Upper lobe of left lung (tissue), 6 donors: ENCODE data around the gene ELL3. TPM values are rescaled to one million over a fixed set of nuclear protein-coding genes. Genes with fewer than 3 reads are reported as not detected.
"Not testable (repeated sequence)": the region's sequence is repeated elsewhere in the genome, so short reads cannot be mapped to it uniquely, and the experiment has no call there.

ENCODE experiments used
- ATAC-seq, 2 donors: fragments of 200-7000 bp; cut with Tn5 transposase; one replicate each; pipeline ENCODE4 v1.9.1; 2022; ENCODE audit warnings: mild to moderate bottlenecking in 2 of 2, moderate library complexity in 2 of 2; ENCODE audit not compliant: low FRiP score in 2 of 2
- DNase-seq, 2 donors: peaks; one replicate each; pipeline ENCODE4 v3.0.0-alpha.2; 2019 to 2020
- H3K27ac ChIP-seq, 4 donors: fragments of 200-600 bp; sonication (generic); one replicate each; pipeline ENCODE4 v1.5.1; 2016 to 2019
- H3K27me3 ChIP-seq, 4 donors: fragments of 200-600 bp; sonication (generic); one replicate each; pipeline ENCODE4 v1.5.1; 2017 to 2019
- H3K36me3 ChIP-seq, 4 donors: fragments of 200-600 bp; sonication (generic); one replicate each; pipeline ENCODE4 v1.5.1; 2016 to 2019
- H3K4me1 ChIP-seq, 4 donors: fragments of 200-600 bp; sonication (generic); one replicate each; pipeline ENCODE4 v1.5.1; 2018 to 2019
- H3K4me3 ChIP-seq, 4 donors: fragments of 200-600 bp; sonication (generic); one replicate each; pipeline ENCODE4 v1.5.1; 2017 to 2019; ENCODE audit warnings: mild to moderate bottlenecking in 2 of 4, moderate library complexity in 1 of 4
- H3K9me3 ChIP-seq, 4 donors: fragments of 200-600 bp; sonication (generic); one replicate each; pipeline ENCODE4 v1.5.1; 2018 to 2019
- EP300 ChIP-seq, 4 donors: sonication (generic); formaldehyde crosslinking; IDR thresholded peaks; one replicate each; pipeline ENCODE4 v1.5.1; 2017; ENCODE audit warnings: antibody characterized with exemption in 4 of 4, control low read depth in 2 of 4
- POLR2A ChIP-seq, 4 donors: fragments of 450-650 bp; IDR thresholded peaks; one replicate each; pipeline ENCODE4 v1.5.1; 2016 to 2017; ENCODE audit warnings: antibody characterized with exemption in 4 of 4, mild to moderate bottlenecking in 2 of 4
- POLR2AphosphoS5 ChIP-seq, 2 donors: sonication (generic); formaldehyde crosslinking; IDR thresholded peaks; one replicate each; pipeline ENCODE4 v1.5.1; 2017; ENCODE audit warnings: antibody characterized with exemption in 2 of 2
- WGBS, 2 donors: methylation state at CpG; one replicate each; pipeline ENCODE4 v1.1.5; 2017 to 2018; 5-methylcytosine and 5-hydroxymethylcytosine counted together
- total RNA-seq, 6 donors: library from RNA; depleted of rRNA in 4 of 6; stranded (reverse); fragments of >200 nt in 4 of 6; gene quantifications; one replicate each; pipeline versions ENCODE4 v1.1.0 to v1.2.1, GENCODE V29; 2016 to 2021
- TF ChIP-seq, protein P1 (sequence below), 6 experiments: fragments of 450-650 bp in 4 of 6; fragments of 200-600 bp in 2 of 6; sonication (generic) in 2 of 6; IDR thresholded peaks; one replicate each; pipeline ENCODE4 v1.5.1; 2016 to 2019; ENCODE audit warnings: antibody characterized with exemption in 6 of 6
- donor health status: DM: no; HTN: no; CAD: no; lungs with moderate emphysema.
- donor health status: DM: no; HTN: yes; CAD: no; lungs with severe emphysema.

Gene ELL3
- total RNA-seq, 6 donors from 2014 or later, result 1.7 to 8.4 (median 4.3) TPM

DNA sequence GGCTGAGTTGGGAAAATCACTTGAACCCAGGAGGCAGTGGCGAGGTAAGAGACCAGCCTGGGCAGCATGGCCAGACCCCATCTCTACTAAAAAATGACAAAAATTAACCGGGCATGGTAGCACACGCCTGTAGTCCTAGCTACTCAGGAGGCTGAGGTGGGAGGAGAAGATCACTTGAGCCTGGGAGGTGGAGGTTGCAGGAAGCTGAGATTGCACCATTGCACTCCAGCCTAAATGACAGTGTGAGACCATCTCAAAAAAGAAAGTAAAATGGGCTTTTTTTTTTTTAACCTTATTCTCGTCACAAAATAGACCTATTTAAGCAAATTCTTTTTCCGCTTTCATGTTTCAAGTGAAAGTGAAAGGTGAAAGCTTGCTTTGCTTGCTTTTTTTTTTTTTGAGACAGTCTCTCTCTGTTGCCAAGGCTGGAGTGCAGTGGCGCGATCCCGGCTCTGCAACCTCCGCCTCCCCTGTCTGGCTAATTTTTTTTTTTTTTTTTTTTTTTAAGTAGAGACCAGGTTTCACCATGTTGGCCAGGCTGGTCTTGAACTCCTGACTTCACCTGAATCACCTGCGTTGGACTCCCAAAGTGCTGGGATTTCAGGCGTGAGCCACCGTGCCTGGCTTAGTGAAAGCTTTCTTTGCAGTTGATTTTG is 26.9 kb downstream of the ELL3 start:
- DNase-seq, result peak in 1 of 2 donors; percentile 28
- Histone ChIP-seq H3K27ac (peak overlapping the region in 3 of 4 donors; percentile 28 to 69 (median 45)), H3K4me3 (peak overlapping the region in 2 of 4 donors; percentile 3 to 21), H3K27me3 (no peaks in the 10 kb centered on the region), H3K4me1 (peaks cover 43 to 57% (median 49%) of the 10 kb centered on the region in 4 donors), H3K9me3 (no peaks in the 10 kb centered on the region), H3K36me3 (peaks cover 0 to 30% (median 12%) of the 10 kb centered on the region in 4 donors)
- TF ChIP-seq, protein P1, sequence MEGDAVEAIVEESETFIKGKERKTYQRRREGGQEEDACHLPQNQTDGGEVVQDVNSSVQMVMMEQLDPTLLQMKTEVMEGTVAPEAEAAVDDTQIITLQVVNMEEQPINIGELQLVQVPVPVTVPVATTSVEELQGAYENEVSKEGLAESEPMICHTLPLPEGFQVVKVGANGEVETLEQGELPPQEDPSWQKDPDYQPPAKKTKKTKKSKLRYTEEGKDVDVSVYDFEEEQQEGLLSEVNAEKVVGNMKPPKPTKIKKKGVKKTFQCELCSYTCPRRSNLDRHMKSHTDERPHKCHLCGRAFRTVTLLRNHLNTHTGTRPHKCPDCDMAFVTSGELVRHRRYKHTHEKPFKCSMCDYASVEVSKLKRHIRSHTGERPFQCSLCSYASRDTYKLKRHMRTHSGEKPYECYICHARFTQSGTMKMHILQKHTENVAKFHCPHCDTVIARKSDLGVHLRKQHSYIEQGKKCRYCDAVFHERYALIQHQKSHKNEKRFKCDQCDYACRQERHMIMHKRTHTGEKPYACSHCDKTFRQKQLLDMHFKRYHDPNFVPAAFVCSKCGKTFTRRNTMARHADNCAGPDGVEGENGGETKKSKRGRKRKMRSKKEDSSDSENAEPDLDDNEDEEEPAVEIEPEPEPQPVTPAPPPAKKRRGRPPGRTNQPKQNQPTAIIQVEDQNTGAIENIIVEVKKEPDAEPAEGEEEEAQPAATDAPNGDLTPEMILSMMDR (IDR thresholded peaks at IDR 0.05), result no peak
- TF ChIP-seq POLR2AphosphoS5 (IDR thresholded peaks at IDR 0.05), result no peak
- TF ChIP-seq POLR2A (IDR thresholded peaks at IDR 0.05), result no peak
- no peak for TF ChIP-seq EP300 (IDR thresholded peaks at IDR 0.05)
- no peak for ATAC-seq
- 43 to 53% methylated on average over 12 of the region's 12 CpGs for WGBS, 2 donors

DNA sequence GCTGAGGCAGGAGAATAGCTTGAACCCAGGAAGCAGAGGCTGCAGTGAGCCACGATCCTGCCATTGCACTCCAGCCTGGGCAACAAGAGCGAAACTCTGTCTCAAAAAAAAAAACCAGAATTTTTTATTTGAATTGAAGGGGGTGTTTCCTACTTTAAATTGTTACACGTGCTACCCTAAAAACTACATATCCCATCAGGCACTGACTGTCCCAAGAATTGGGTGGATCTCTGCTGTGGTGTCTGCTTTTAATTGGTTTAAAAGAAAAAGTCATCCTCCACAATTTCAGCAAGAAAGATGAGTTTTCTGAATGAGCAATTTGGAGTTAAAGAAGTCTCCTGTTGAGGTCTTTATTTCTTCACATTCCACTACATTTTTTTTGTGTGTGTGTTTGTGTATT is 28.4 kb downstream of the ELL3 start:
- ATAC-seq, result no peak

DNA sequence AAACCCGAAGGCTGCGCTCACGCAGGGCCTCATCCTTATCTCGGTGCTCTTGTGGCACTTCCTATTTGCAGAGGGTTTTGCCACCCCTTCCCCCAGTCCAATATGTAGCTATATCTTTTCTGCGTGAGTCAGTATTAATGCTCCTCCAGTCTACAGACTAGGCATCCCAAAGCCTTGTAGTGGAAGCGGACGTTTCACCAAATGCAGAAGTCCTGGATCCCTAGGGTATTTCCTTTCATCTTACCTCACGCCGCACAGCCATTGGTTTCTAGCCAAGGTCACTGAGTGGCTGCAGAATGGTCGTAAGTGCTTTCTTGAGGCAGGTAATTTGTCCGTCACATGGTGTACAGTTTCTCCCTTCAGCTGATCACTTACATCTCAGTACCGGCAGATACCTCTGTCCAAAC is 29.9 kb downstream of the ELL3 start:
- 1% methylated on average over 12 of the region's 12 CpGs for WGBS, 2 donors
- not testable (repeated sequence) for H3K27me3 ChIP-seq, H3K36me3 ChIP-seq, H3K9me3 ChIP-seq
- peaks cover 41 to 50% (median 45%) of the 10 kb centered on the region in 4 donors for H3K4me1 ChIP-seq
- peak; percentile 56 to 76 for ATAC-seq
- peak overlapping the region; percentile 94 to 99 (median 96) for H3K27ac ChIP-seq
- peak overlapping the region; percentile 70 to 95 (median 77) for H3K4me3 ChIP-seq
- DNase-seq, result peak in 1 of 2 donors; percentile 52

More for the DNA sequence above, 28.4 kb downstream of the ELL3 start:
- Histone ChIP-seq H3K36me3 (peaks cover 0 to 16% (median under 1%) of the 10 kb centered on the region in 4 donors), H3K27me3 (no peaks in the 10 kb centered on the region), H3K27ac (peak overlapping the region in 2 of 4 donors; percentile 19 to 69), H3K9me3 (no peaks in the 10 kb centered on the region), H3K4me3 (peak overlapping the region in 3 of 4 donors; percentile 71 to 95 (median 83)), H3K4me1 (peaks cover 43 to 57% (median 49%) of the 10 kb centered on the region in 4 donors)
- no peak for DNase-seq
- 53 to 59% methylated on average over 3 of the region's 3 CpGs for WGBS, 2 donors
- TF ChIP-seq, protein P1 (IDR thresholded peaks at IDR 0.05), result no peak
- TF ChIP-seq POLR2A (IDR thresholded peaks at IDR 0.05) (no peak), EP300 (IDR thresholded peaks at IDR 0.05) (no peak), POLR2AphosphoS5 (IDR thresholded peaks at IDR 0.05) (no peak)

GRCh38 chr15:43746245-43746902 is 30.4 kb downstream of the ELL3 start, which contains the start of gene PDIA3:
PDIA3 (plus strand) TSS chr15:43746438; CDS start chr15:43746540, 102 bp downstream.
- DNase-seq, result peak; percentile 95 to 99
- 0% methylated on average over 18 to 27 of the region's 84 CpGs for WGBS, 2 donors
- TF ChIP-seq, protein P1 (IDR thresholded peaks at IDR 0.05), result peak in 4 of 6 experiments; percentile 31 to 76 (median 51)
- TF ChIP-seq POLR2AphosphoS5 (IDR thresholded peaks at IDR 0.05), result peak; percentile 97 to 98
- TF ChIP-seq POLR2A (IDR thresholded peaks at IDR 0.05), result peak; percentile 58 to 98 (median 98)
- H3K27me3 ChIP-seq, H3K36me3 ChIP-seq, H3K9me3 ChIP-seq: not testable (repeated sequence)
- ATAC-seq, result peak; percentile 96 to 99
- Histone ChIP-seq H3K4me3 (peak within 1 kb of the TSS; percentile 70 to 95 (median 77)), H3K27ac (peak within 1 kb of the TSS; percentile 94 to 99 (median 96)), H3K4me1 (peaks cover 35 to 45% (median 41%) of the 10 kb centered on the region in 4 donors)

GRCh38 chr15:43735416-43735815 is 41.4 kb downstream of the ELL3 start:
- H3K4me3 ChIP-seq, result no peak overlapping the region
- ATAC-seq, result no peak
- H3K4me1 ChIP-seq, result no peaks in the 10 kb centered on the region
- no peaks in the 10 kb centered on the region for H3K27me3 ChIP-seq
- H3K9me3 ChIP-seq, result no peaks in the 10 kb centered on the region
- DNase-seq, result no peak
- TF ChIP-seq, protein P1 (IDR thresholded peaks at IDR 0.05), result no peak
- TF ChIP-seq POLR2AphosphoS5 (IDR thresholded peaks at IDR 0.05) (no peak), EP300 (IDR thresholded peaks at IDR 0.05) (no peak), POLR2A (IDR thresholded peaks at IDR 0.05) (no peak)
- 76 to 84% methylated on average over 6 of the region's 6 CpGs for WGBS, 2 donors
- no peaks in the 10 kb centered on the region for H3K36me3 ChIP-seq
- H3K27ac ChIP-seq, result no peak overlapping the region

DNA sequence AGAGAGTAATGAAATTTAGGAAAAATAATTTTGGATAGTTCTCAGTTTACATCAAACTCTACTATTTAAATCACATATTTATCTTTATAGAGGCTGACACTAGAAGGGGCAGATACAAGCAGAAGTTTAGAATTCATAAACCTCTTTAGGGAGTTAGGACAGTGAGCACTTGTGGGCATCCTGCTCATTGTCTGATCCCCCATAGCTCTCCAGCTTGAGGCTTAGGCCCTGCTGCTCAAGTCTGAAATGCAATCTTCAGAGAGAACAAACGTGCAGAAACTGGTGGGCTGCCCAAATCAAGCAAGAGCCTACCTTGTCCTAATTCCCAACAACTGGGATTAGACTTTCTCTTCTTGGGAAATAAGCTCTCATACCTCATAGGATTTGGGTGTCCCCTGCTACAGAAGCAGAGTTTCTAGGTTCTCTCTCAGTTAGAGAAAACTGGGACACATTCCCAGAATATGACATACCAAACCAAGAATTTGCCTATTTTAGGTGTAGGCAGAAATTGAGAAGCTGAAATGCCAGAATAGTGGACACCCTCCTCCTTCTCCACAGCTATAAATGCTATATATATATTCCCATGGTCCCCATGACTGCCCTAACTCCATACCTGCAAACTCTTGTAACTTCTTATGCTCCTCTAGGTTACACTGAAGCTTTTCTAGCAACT is 48.6 kb downstream of the ELL3 start:
- H3K36me3 ChIP-seq, H3K4me1 ChIP-seq, ATAC-seq, H3K4me3 ChIP-seq, H3K9me3 ChIP-seq, H3K27me3 ChIP-seq, H3K27ac ChIP-seq, DNase-seq: not testable (repeated sequence)
- WGBS, 2 donors, result 43 to 70% methylated on average over 1 of the region's 1 CpG

GRCh38 chr15:43726306-43726705 is 50.5 kb downstream of the ELL3 start:
- not testable (repeated sequence) for ATAC-seq, H3K27ac ChIP-seq, DNase-seq, H3K4me3 ChIP-seq, H3K9me3 ChIP-seq, H3K4me1 ChIP-seq, H3K36me3 ChIP-seq, H3K27me3 ChIP-seq
- 94 to 96% methylated on average over 1 of the region's 1 CpG for WGBS, 2 donors
